GM19455 (cell line): Measurements from ENCODE around the gene ZKSCAN1.

Experiments used
- ATAC-seq: cut with Tn5 transposase; IDR thresholded peaks from one replicate; pipeline ENCODE4 v1.9.1; 2021; ENCODE audit not compliant: unreplicated experiment

Gene ZKSCAN1

GRCh38 chr7:100075418-100075817 is 60.0 kb downstream of the ZKSCAN1 start:
- no peak for ATAC-seq

DNA sequence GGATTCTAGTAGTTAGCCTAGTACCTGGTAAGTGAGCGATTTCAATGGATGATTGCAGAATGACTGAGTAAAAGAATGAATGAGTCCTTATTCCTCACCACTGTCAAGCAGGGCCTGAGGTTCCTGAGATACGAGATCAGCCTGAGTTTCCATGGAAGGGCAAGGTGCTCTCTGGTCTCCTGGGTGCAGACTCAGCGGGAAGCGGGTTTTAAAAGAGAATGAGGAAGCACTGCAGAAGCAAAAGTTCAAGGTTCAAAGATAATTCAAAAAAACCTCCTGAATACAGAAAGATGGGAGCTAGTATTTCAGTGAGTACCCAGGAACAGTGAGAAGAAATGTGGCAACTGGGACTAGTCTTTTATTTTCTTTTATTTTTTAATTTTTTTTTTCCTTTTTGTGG is 61.8 kb downstream of the ZKSCAN1 start:
- ATAC-seq, result no peak

- no peak for ATAC-seq
Observed at GRCh38 chr7:100079024-100079560, 63.7 kb downstream of the ZKSCAN1 start.

DNA sequence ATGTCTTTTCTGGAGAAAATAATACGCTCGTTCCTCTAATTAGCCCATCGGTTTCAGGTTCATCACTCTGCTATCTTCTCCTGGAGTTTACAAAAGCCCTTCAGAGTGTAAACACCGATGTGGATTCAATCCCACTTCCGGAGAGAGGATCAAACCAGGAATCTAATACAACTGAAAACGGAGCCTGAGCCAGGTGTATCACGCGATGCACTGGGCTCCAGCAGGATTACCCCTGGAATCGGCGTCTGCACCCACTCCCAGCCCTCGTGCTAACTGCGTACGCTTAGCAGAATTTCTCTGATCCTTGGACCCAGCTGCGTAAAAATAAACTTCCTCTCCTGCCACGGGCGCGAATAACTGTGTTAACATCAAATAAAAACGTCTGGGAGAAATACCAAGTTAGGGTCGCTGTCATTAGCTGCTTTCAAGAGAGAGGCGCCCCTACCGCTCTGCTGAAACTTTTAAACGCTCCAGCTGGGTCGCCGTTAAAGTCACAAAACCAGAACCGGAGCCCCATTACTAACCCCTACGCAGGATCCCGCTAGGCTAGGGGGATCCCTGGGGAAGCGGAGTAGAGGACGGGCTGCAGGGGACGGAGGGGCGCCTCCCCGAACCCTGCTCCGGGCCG is 65.6 kb downstream of the ZKSCAN1 start:
- peak; percentile 29 for ATAC-seq

DNA sequence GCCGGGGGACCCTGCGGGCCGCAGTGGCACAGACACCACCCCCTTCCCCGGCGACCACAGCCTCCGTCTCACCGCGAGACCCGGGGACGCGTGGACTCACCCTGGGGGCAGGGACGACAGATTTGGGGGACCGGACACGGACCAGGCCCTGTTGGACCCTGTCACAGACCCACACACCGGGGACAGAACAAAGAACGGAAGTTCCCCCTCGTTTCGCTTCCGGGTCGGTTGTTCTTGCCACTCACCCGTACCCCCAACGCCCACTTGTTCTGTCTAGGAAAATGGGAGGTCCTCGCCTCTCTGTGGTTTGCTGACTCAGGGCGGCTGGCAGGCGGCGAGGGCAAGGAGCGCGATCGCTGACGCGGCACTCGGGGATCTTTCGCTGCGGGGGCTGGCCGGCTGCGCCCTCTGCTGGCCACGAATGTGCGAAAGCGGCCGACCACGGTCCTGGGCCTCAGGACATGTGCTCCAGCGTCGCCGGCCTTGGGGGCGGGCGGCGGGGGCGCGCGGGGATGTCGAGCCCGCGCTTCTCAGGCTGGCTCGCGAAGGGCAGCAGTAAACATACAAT is 66.2 kb downstream of the ZKSCAN1 start, which contains the start of gene ZNF3:
ZNF3 (minus strand) TSS at position 189 of the 568 bp plus-strand sequence. CDS start 4,366 bp downstream, outside the sequence.
- peak; percentile 74 for ATAC-seq

- no peak for ATAC-seq
Observed at GRCh38 chr7:100082978-100083377, 67.6 kb downstream of the ZKSCAN1 start.

DNA sequence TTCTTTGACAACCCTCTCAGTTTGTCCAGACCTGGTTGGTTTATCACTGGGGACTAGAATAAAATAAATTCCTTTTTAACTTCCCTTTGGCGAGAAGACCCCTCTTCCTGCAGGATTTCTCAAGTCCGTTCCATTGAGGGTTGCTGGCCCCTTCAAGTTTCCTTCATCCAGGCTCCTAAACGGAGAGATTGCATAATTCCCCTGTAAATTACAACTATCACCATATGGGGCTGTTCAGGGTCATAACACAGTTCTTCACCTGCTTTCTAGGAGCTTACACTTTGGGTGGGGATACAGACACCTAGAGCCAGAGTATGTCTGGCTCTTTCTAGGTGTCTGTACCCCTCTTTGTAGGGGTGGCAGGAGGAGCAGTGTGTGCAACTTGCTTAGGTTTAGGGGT is 70.1 kb downstream of the ZKSCAN1 start:
- ATAC-seq, result no peak

- ATAC-seq, result no peak
Observed at GRCh38 chr7:100087055-100087750, 71.8 kb downstream of the ZKSCAN1 start.

DNA sequence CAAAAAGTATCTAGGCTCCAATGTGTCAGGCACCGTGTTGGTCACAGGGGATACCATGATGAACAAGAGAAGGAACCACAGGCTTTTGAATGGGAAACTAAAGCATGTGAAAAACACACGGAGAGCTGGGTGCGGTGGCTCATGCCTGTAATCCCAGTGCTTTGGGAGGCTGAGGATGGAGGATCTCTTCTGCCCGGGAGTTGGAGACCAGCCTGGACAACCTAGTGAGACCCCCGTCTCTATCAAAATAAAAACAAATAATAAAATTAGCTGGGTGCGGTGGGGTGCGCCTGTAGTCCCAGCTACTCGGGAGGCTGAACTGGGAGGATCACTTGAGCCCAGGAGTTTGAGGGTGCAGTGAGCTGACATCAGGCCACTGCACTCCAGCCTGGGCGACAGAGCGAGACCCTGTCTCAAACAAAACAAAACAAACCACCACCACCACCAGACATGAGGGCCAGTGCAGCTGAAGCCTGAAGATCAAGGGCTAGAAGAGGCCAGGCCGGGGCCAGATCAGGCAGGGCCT is 72.8 kb downstream of the ZKSCAN1 start:
- no peak for ATAC-seq

- peak; percentile 50 for ATAC-seq
Observed at GRCh38 chr7:100088621-100089457, 73.4 kb downstream of the ZKSCAN1 start, which contains the start of gene COPS6. Gene COPS6, plus strand, starts transcription at chr7:100088969. Its CDS starts 22 bp downstream, at chr7:100088991.

DNA sequence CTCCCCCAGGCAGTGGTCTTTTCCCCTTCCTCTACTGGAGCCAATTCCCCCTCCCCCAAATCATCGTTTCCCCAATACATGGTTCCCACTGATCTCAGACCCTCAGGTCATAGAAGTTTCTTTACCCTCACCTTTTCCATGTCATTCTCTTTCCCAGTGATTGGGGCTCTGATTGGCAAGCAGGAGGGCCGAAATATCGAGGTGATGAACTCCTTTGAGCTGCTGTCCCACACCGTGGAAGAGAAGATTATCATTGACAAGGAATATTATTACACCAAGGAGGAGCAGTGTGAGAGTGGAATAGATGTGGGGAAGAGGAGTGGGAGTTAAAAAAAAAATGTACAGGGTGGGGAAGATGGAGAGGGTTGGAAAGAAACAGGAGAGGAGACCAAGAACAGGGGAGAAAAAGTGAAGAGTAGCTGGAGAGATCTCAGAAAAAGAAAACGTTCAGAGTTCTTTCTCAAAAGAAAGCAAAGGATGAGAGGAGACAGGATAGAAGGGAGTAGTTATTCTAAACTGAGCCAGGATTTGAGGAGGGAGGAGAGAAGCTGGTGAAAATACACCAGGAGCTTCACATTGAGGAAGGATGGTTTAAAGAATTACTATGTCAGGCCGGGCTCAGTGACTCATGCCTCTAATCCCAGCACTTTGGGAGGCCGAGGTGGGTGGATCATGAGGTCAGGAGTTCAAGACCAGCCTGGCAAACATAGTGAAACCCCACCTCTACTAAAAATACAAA is 74.2 kb downstream of the ZKSCAN1 start:
- ATAC-seq, result no peak

DNA sequence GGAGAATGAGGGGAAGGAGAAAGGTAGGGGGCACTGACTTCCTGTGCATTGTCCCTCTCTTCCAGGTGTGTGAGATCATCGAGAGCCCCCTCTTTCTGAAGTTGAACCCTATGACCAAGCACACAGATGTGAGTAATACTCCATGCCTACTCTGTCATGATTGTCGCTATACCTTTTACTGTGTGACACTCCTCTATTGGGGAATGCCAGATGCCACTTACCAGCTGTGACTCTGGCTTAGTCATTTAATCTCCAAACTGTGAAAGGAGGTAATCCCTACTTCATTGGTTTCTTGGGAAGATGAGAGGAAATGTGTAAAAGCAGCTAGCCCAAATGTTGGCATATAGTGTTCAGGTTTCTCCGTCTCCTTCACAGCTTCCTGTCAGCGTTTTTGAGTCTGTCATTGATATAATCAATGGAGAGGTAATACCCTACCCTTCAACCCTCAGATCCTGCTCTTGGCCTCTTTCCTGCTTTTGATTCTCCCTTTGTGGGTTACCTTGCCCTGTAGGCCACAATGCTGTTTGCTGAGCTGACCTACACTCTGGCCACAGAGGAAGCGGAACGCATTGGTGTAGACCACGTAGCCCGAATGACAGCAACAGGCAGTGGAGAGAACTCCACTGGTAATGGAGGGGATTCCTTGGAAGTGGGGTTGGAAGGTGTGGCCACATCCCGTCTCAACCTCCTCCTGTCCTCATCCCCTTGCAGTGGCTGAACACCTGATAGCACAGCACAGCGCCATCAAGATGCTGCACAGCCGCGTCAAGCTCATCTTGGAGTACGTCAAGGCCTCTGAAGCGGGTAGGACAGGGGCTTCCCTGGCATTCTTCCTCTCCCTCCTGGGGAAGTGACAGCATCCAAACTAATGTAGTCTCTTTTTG is 75.4 kb downstream of the ZKSCAN1 start:
- ATAC-seq, result no peak
